Mucosa of rectum (tissue), 2 donors: ENCODE results near the gene SLC7A4.

Experiments
- H3K27ac ChIP-seq, 2 donors: one replicate each; pipeline ENCODE4 v1.7.0; 2013; ENCODE audit warnings: inconsistent platforms in 2 of 2, low read depth in 2 of 2, low read length in 2 of 2
- H3K27me3 ChIP-seq, 2 donors: one replicate each; pipeline ENCODE4 v1.7.0; 2013; ENCODE audit warnings: low read length in 2 of 2; ENCODE audit not compliant: control insufficient read depth in 2 of 2, insufficient read depth in 2 of 2
- H3K36me3 ChIP-seq, 2 donors: one replicate each; pipeline ENCODE4 v1.7.0; 2013; ENCODE audit warnings: low read length in 2 of 2; ENCODE audit not compliant: control insufficient read depth in 2 of 2, insufficient read depth in 2 of 2
- H3K4me1 ChIP-seq, 2 donors: one replicate each; pipeline ENCODE4 v1.7.0; 2013; ENCODE audit warnings: low read length in 2 of 2, mild to moderate bottlenecking in 1 of 2; ENCODE audit not compliant: control insufficient read depth in 2 of 2, insufficient read depth in 2 of 2
- H3K4me3 ChIP-seq, 2 donors: one replicate each; pipeline ENCODE4 v1.7.0; 2013; ENCODE audit warnings: low read length in 2 of 2
- H3K9ac ChIP-seq, 2 donors: one replicate each; pipeline ENCODE4 v1.7.0; 2013; ENCODE audit warnings: low read length in 2 of 2, low read depth in 1 of 2, mild to moderate bottlenecking in 1 of 2
- H3K9me3 ChIP-seq, 2 donors: one replicate each; pipeline ENCODE4 v1.7.0; 2013; ENCODE audit warnings: low read length in 2 of 2; ENCODE audit not compliant: control insufficient read depth in 2 of 2
- donor health status: healthy.
- donor health status: Normal muscosa, but diverticular disease.

Gene SLC7A4

GRCh38 chr22:20996598-20997535, 35.5 kb downstream of the SLC7A4 start:
- Histone ChIP-seq H3K4me1 (peaks cover 16% of the 10 kb centered on the region in 2 donors), H3K9me3 (no peaks in the 10 kb centered on the region), H3K9ac (no peak overlapping the region), H3K27ac (no peak overlapping the region), H3K4me3 (no peak overlapping the region), H3K36me3 (peaks cover 18 to 42% of the 10 kb centered on the region in 2 donors), H3K27me3 (no peaks in the 10 kb centered on the region)

- Histone ChIP-seq H3K9me3 (no peaks in the 10 kb centered on the region), H3K27ac (no peak overlapping the region), H3K27me3 (no peaks in the 10 kb centered on the region), H3K4me3 (no peak overlapping the region), H3K9ac (no peak overlapping the region), H3K4me1 (peaks cover 9 to 10% of the 10 kb centered on the region in 2 donors), H3K36me3 (peaks cover 23 to 42% of the 10 kb centered on the region in 2 donors)
Measured at GRCh38 chr22:20996031-20996410, 36.3 kb downstream of the SLC7A4 start.

GRCh38 chr22:20995329-20996030, 36.9 kb downstream of the SLC7A4 start:
- peaks cover 4% of the 10 kb centered on the region in 2 donors for H3K4me1 ChIP-seq
- no peak overlapping the region for H3K27ac ChIP-seq
- no peak overlapping the region for H3K4me3 ChIP-seq
- no peak overlapping the region for H3K9ac ChIP-seq
- no peaks in the 10 kb centered on the region for H3K27me3 ChIP-seq
- H3K9me3 ChIP-seq, result no peaks in the 10 kb centered on the region
- H3K36me3 ChIP-seq, result peaks cover 23 to 43% of the 10 kb centered on the region in 2 donors

- no peaks in the 10 kb centered on the region for H3K9me3 ChIP-seq
- H3K36me3 ChIP-seq, result peaks cover 23 to 41% of the 10 kb centered on the region in 2 donors
- no peaks in the 10 kb centered on the region for H3K27me3 ChIP-seq
Measured at GRCh38 chr22:20994902-20995241, 37.5 kb downstream of the SLC7A4 start.

GRCh38 chr22:20994128-20994901, 38.0 kb downstream of the SLC7A4 start:
- H3K9ac ChIP-seq, result no peak overlapping the region
- no peak overlapping the region for H3K27ac ChIP-seq
- H3K27me3 ChIP-seq, result no peaks in the 10 kb centered on the region
- no peak overlapping the region for H3K4me3 ChIP-seq
- no peaks in the 10 kb centered on the region for H3K9me3 ChIP-seq
- H3K36me3 ChIP-seq, result peaks cover 22 to 37% of the 10 kb centered on the region in 2 donors
- H3K4me1 ChIP-seq, result no peaks in the 10 kb centered on the region

More at GRCh38 chr22:20994902-20995241, 37.5 kb downstream of the SLC7A4 start:
- Histone ChIP-seq H3K4me1 (no peaks in the 10 kb centered on the region), H3K27ac (no peak overlapping the region), H3K9ac (no peak overlapping the region), H3K4me3 (no peak overlapping the region)

- Histone ChIP-seq H3K9ac (no peak overlapping the region), H3K27me3 (no peaks in the 10 kb centered on the region), H3K4me1 (no peaks in the 10 kb centered on the region), H3K27ac (no peak overlapping the region), H3K36me3 (peaks cover 18 to 34% of the 10 kb centered on the region in 2 donors), H3K9me3 (no peaks in the 10 kb centered on the region), H3K4me3 (no peak overlapping the region)
Measured at GRCh38 chr22:20993304-20994127, 38.8 kb downstream of the SLC7A4 start.

- Histone ChIP-seq H3K9ac (no peak overlapping the region), H3K36me3 (peaks cover 21 to 34% of the 10 kb centered on the region in 2 donors), H3K4me3 (no peak overlapping the region)
Measured at GRCh38 chr22:20992456-20993303, 39.7 kb downstream of the SLC7A4 start.

GRCh38 chr22:20992056-20992442, 40.3 kb downstream of the SLC7A4 start:
- no peaks in the 10 kb centered on the region for H3K27me3 ChIP-seq
- H3K4me3 ChIP-seq, result no peak overlapping the region
- no peaks in the 10 kb centered on the region for H3K9me3 ChIP-seq
- no peak overlapping the region for H3K27ac ChIP-seq
- H3K4me1 ChIP-seq, result no peaks in the 10 kb centered on the region
- H3K9ac ChIP-seq, result no peak overlapping the region
- H3K36me3 ChIP-seq, result peaks cover 21 to 30% of the 10 kb centered on the region in 2 donors

More at GRCh38 chr22:20992456-20993303, 39.7 kb downstream of the SLC7A4 start:
- no peak overlapping the region for H3K27ac ChIP-seq
- no peaks in the 10 kb centered on the region for H3K4me1 ChIP-seq
- no peaks in the 10 kb centered on the region for H3K27me3 ChIP-seq
- H3K9me3 ChIP-seq, result no peaks in the 10 kb centered on the region
